ENCODE results near the gene SENP5.
"Not testable (repeated sequence)": the region's sequence is repeated elsewhere in the genome, so short reads cannot be mapped to it uniquely, and the experiment has no call there.

The SENP5 gene, protein sequence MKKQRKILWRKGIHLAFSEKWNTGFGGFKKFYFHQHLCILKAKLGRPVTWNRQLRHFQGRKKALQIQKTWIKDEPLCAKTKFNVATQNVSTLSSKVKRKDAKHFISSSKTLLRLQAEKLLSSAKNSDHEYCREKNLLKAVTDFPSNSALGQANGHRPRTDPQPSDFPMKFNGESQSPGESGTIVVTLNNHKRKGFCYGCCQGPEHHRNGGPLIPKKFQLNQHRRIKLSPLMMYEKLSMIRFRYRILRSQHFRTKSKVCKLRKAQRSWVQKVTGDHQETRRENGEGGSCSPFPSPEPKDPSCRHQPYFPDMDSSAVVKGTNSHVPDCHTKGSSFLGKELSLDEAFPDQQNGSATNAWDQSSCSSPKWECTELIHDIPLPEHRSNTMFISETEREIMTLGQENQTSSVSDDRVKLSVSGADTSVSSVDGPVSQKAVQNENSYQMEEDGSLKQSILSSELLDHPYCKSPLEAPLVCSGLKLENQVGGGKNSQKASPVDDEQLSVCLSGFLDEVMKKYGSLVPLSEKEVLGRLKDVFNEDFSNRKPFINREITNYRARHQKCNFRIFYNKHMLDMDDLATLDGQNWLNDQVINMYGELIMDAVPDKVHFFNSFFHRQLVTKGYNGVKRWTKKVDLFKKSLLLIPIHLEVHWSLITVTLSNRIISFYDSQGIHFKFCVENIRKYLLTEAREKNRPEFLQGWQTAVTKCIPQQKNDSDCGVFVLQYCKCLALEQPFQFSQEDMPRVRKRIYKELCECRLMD

GRCh38 chr3:196867507-196868296 is at the start of gene SENP5:
Gene SENP5 (plus strand): TSS chr3:196867920. CDS start chr3:196885182, 17,262 bp downstream.
- TF ChIP-seq CTCF (IDR thresholded peaks at IDR 0.05; ENCODE audit: low read depth, low read length): no peak
- peak; percentile 88 to 92 for DNase-seq (ENCODE audit: low read depth in 2 of 2)
- peak within 1 kb of the TSS; percentile 87 to 89 for H3K4me3 ChIP-seq (replicated peaks in 1 of 2; ENCODE audit: low read depth in 2 of 2, low read length in 2 of 2)

GRCh38 chr3:196821806-196822355 is 45.8 kb upstream of the SENP5 start:
- no peak overlapping the region for H3K4me3 ChIP-seq (replicated peaks in 1 of 2; ENCODE audit: low read depth in 2 of 2, low read length in 2 of 2)
- no peak for DNase-seq (ENCODE audit: low read depth in 2 of 2)
- TF ChIP-seq CTCF (IDR thresholded peaks at IDR 0.05; ENCODE audit: low read depth, low read length): no peak

DNA sequence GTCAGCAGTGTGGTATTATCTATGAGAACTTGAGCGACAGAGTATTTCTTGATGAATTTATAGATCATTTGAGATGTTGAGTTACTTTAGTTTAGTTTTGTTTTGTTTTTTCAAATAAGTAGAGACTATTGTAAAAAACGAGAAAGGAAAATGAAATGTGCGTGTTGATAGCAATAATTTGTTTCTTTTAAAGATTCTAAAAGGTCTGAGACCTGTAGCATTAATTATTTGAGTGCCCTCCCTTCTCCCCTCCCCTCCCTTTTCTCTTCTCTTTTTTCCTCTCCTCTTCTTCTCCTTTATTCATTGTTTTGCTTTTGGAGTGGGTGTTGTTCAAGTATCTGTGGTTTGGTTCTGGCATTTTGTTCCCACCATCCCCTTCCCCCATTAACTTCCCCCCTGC is 38.1 kb upstream of the SENP5 start:
- DNase-seq (ENCODE audit: low read depth in 2 of 2); H3K4me3 ChIP-seq (replicated peaks in 1 of 2; ENCODE audit: low read depth in 2 of 2, low read length in 2 of 2): not testable (repeated sequence)

GRCh38 chr3:196835086-196835485 is 32.6 kb upstream of the SENP5 start:
- no peak overlapping the region for H3K4me3 ChIP-seq (replicated peaks in 1 of 2; ENCODE audit: low read depth in 2 of 2, low read length in 2 of 2)
- DNase-seq (ENCODE audit: low read depth in 2 of 2): no peak
- TF ChIP-seq CTCF (IDR thresholded peaks at IDR 0.05; ENCODE audit: low read depth, low read length): no peak

GRCh38 chr3:196836626-196837025 is 31.1 kb upstream of the SENP5 start:
- H3K4me3 ChIP-seq (replicated peaks in 1 of 2; ENCODE audit: low read depth in 2 of 2, low read length in 2 of 2); DNase-seq (ENCODE audit: low read depth in 2 of 2): not testable (repeated sequence)

DNA sequence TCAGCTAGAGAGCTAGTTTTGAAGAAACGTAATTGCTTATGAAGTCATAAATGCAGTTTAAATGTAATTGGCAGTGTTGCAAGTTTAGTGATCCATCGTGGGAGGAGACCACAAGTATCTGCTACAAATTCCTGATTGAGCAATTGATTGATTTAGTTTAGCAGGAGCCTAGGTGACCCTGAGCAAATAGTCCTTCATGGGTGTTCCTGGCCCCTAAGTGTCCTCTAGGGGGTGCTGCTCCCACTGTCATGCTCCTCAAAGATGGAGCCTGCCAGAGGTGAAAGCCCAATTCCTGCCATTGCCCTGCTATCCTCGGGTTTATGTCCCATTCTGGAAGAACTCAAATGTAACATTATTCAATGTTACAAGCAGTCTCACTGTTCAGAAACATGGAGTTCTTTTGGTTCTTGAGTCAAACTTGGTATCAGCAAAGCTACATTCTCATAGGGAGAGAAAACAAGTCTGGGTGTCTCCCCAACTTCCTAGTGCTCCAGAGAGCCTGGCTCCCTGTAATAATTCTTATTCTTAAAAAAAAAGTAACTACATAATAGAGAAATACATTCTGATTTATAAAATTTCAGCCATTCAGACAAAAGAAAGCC is 29.8 kb upstream of the SENP5 start:
- peak; percentile 68 to 78 for DNase-seq (ENCODE audit: low read depth in 2 of 2)
- no peak overlapping the region for H3K4me3 ChIP-seq (replicated peaks in 1 of 2; ENCODE audit: low read depth in 2 of 2, low read length in 2 of 2)
- TF ChIP-seq CTCF (IDR thresholded peaks at IDR 0.05; ENCODE audit: low read depth, low read length): peak; percentile 87

- H3K4me3 ChIP-seq (replicated peaks in 1 of 2; ENCODE audit: low read depth in 2 of 2, low read length in 2 of 2); DNase-seq (ENCODE audit: low read depth in 2 of 2): not testable (repeated sequence)
Measured at GRCh38 chr3:196839351-196839750, 28.4 kb upstream of the SENP5 start.
